Measurements from ENCODE around the gene FHAD1. TPM values are rescaled to one million over a fixed set of nuclear protein-coding genes. Genes with fewer than 3 reads are reported as not detected.

Gene FHAD1
- total and polyA plus RNA-seq, 2 of the 13 experiments (the other 11 are each of a cell fraction or from before 2014, with no cell fraction given), result not detected

GRCh38 chr1:15339570-15339969 is 92.5 kb downstream of the FHAD1 start (continued):
- TF ChIP-seq ZKSCAN1 (IDR thresholded peaks at IDR 0.05; ENCODE audit: low read length), result no peak
- TF ChIP-seq FOSL1 (CRISPR knock-in tag; IDR thresholded peaks at IDR 0.05; ENCODE audit: borderline replicate concordance), result no peak
- TF ChIP-seq ZBTB38 (CRISPR knock-in tag; IDR thresholded peaks at IDR 0.05), result no peak
- TF ChIP-seq, protein P1, sequence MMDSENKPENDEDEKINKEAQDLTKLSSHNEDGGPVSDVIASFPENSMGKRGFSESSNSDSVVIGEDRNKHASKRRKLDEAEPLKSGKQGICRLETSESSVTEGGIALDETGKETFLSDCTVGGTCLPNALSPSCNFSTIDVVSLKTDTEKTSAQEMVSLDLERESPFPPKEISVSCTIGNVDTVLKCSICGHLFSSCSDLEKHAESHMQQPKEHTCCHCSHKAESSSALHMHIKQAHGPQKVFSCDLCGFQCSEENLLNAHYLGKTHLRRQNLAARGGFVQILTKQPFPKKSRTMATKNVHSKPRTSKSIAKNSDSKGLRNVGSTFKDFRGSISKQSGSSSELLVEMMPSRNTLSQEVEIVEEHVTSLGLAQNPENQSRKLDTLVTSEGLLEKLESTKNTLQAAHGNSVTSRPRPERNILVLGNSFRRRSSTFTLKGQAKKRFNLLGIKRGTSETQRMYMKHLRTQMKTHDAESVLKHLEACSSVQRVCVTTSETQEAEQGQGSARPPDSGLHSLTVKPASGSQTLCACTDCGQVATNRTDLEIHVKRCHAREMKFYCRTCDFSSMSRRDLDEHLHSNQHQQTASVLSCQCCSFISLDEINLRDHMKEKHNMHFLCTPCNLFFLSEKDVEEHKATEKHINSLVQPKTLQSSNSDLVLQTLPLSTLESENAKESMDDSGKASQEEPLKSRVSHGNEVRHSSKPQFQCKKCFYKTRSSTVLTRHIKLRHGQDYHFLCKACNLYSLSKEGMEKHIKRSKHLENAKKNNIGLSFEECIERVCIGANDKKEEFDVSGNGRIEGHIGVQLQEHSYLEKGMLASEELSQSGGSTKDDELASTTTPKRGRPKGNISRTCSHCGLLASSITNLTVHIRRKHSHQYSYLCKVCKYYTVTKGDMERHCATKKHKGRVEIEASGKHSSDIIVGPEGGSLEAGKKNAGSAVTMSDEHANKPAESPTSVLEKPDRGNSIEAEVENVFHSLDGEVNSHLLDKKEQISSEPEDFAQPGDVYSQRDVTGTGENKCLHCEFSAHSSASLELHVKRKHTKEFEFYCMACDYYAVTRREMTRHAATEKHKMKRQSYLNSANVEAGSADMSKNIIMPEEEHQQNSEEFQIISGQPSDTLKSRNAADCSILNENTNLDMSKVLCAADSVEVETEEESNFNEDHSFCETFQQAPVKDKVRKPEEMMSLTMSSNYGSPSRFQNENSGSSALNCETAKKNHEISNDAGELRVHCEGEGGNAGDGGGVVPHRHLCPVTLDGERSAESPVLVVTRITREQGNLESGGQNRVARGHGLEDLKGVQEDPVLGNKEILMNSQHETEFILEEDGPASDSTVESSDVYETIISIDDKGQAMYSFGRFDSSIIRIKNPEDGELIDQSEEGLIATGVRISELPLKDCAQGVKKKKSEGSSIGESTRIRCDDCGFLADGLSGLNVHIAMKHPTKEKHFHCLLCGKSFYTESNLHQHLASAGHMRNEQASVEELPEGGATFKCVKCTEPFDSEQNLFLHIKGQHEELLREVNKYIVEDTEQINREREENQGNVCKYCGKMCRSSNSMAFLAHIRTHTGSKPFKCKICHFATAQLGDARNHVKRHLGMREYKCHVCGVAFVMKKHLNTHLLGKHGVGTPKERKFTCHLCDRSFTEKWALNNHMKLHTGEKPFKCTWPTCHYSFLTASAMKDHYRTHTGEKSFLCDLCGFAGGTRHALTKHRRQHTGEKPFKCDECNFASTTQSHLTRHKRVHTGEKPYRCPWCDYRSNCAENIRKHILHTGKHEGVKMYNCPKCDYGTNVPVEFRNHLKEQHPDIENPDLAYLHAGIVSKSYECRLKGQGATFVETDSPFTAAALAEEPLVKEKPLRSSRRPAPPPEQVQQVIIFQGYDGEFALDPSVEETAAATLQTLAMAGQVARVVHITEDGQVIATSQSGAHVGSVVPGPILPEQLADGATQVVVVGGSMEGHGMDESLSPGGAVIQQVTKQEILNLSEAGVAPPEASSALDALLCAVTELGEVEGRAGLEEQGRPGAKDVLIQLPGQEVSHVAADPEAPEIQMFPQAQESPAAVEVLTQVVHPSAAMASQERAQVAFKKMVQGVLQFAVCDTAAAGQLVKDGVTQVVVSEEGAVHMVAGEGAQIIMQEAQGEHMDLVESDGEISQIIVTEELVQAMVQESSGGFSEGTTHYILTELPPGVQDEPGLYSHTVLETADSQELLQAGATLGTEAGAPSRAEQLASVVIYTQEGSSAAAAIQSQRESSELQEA (CRISPR knock-in tag; IDR thresholded peaks at IDR 0.05; ENCODE audit: not compliant biosample characterization), result no peak
- no peak for TF ChIP-seq MTF2 (CRISPR knock-in tag; IDR thresholded peaks at IDR 0.05; ENCODE audit: borderline replicate concordance)
- TF ChIP-seq NFIB (CRISPR knock-in tag; IDR thresholded peaks at IDR 0.05; ENCODE audit: borderline replicate concordance), result no peak
- no peak for TF ChIP-seq ZNF264 (CRISPR knock-in tag; IDR thresholded peaks at IDR 0.05)
- no peak for TF ChIP-seq HNF1A (IDR thresholded peaks at IDR 0.05; ENCODE audit: low read depth)
- no peak for TF ChIP-seq HNF1A (CRISPR knock-in tag; IDR thresholded peaks at IDR 0.05; ENCODE audit: borderline replicate concordance)
- TF ChIP-seq ZNF432 (CRISPR knock-in tag; IDR thresholded peaks at IDR 0.05; ENCODE audit: borderline replicate concordance), result no peak
- no peak for TF ChIP-seq NR2F1 (CRISPR knock-in tag; IDR thresholded peaks at IDR 0.05)
- 0 out of 2 replicates have a peak, but pooled peaks have one; percentile 12 for TF ChIP-seq ZMYM3 (CRISPR knock-in tag; IDR thresholded peaks at IDR 0.05)
- TF ChIP-seq ZNF883 (CRISPR knock-in tag; IDR thresholded peaks at IDR 0.05; ENCODE audit: not compliant biosample characterization), result no peak
- no peak for TF ChIP-seq NKX3-1 (CRISPR knock-in tag; IDR thresholded peaks at IDR 0.05)
- TF ChIP-seq ZNF670 (CRISPR knock-in tag; IDR thresholded peaks at IDR 0.05; ENCODE audit: borderline replicate concordance), result no peak
- no peak for TF ChIP-seq THAP11 (CRISPR knock-in tag; IDR thresholded peaks at IDR 0.05)
- TF ChIP-seq, protein P2, sequence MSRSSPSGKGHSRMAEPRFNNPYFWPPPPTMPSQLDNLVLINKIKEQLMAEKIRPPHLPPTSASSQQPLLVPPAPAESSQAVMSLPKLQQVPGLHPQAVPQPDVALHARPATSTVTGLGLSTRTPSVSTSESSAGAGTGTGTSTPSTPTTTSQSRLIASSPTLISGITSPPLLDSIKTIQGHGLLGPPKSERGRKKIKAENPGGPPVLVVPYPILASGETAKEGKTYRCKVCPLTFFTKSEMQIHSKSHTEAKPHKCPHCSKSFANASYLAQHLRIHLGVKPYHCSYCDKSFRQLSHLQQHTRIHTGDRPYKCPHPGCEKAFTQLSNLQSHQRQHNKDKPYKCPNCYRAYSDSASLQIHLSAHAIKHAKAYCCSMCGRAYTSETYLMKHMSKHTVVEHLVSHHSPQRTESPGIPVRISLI (CRISPR knock-in tag; IDR thresholded peaks at IDR 0.05; ENCODE audit: borderline replicate concordance), result peak; percentile 70; the same call in 1 of the 2 replicates
- no peak for TF ChIP-seq CBX1 (IDR thresholded peaks at IDR 0.05; ENCODE audit: low read depth)

Measured in HepG2 (cell line).